RWPE2 (cell line): Measurements from ENCODE around the gene UXS1.
A peak's percentile ranks its signal among the peaks of the same experiment; 100 is the strongest.

Experiments used
- ATAC-seq: fragments of 200-7000 bp; cut with Tn5 transposase; 3 replicates; pipeline ENCODE4 v1.9.1; 2021; ENCODE audit warnings: low read depth
- DNase-seq: peaks from one replicate; pipeline ENCODE4 v3.0.0-alpha.2; 2020; ENCODE audit warnings: low spot score
- H3K27ac ChIP-seq: fragments of 450-650 bp; 2 replicates; pipeline ENCODE4 v1.5.1; 2017; ENCODE audit warnings: mild to moderate bottlenecking; ENCODE audit not compliant: poor library complexity, severe bottlenecking
- H3K27me3 ChIP-seq: fragments of 250-450 bp; sonication (Bioruptor Pico); 2 replicates; pipeline ENCODE4 v1.5.1; 2021; ENCODE audit warnings: mild to moderate bottlenecking, moderate library complexity; ENCODE audit not compliant: insufficient read depth, poor library complexity, severe bottlenecking
- H3K36me3 ChIP-seq: fragments of 250-450 bp; sonication (Bioruptor Pico); 2 replicates; pipeline ENCODE4 v1.5.1; 2020; ENCODE audit warnings: low read depth, mild to moderate bottlenecking, moderate library complexity
- H3K4me1 ChIP-seq: fragments of 250-450 bp; sonication (Bioruptor Pico); 2 replicates; pipeline ENCODE4 v1.5.1; 2021; ENCODE audit warnings: mild to moderate bottlenecking, moderate library complexity; ENCODE audit not compliant: insufficient read depth, poor library complexity, severe bottlenecking
- H3K4me3 ChIP-seq: fragments of 250-450 bp; sonication (Bioruptor Pico); 2 replicates; pipeline ENCODE4 v1.5.1; 2021; ENCODE audit warnings: mild to moderate bottlenecking, moderate library complexity; ENCODE audit not compliant: severe bottlenecking
- H3K9me3 ChIP-seq: fragments of 250-450 bp; sonication (Bioruptor Pico); 2 replicates; pipeline ENCODE4 v1.5.1; 2021; ENCODE audit warnings: mild to moderate bottlenecking, moderate library complexity; ENCODE audit not compliant: severe bottlenecking
- TF ChIP-seq, protein P1 (sequence below): fragments of 450-650 bp; IDR thresholded peaks from one replicate; pipeline ENCODE4 v1.5.1; 2017; ENCODE audit warnings: mild to moderate bottlenecking, moderate library complexity; ENCODE audit not compliant: poor library complexity, severe bottlenecking

Gene UXS1

GRCh38 chr2:106119074-106119473 lies 75.0 kb downstream of the UXS1 start:
- peaks cover 9% of the 10 kb centered on the region for H3K36me3 ChIP-seq
- no peak overlapping the region for H3K27ac ChIP-seq
- H3K27me3 ChIP-seq = no peaks in the 10 kb centered on the region
- H3K4me1 ChIP-seq = no peaks in the 10 kb centered on the region
- no peaks in the 10 kb centered on the region for H3K9me3 ChIP-seq
- DNase-seq = no peak
- TF ChIP-seq, protein P1, sequence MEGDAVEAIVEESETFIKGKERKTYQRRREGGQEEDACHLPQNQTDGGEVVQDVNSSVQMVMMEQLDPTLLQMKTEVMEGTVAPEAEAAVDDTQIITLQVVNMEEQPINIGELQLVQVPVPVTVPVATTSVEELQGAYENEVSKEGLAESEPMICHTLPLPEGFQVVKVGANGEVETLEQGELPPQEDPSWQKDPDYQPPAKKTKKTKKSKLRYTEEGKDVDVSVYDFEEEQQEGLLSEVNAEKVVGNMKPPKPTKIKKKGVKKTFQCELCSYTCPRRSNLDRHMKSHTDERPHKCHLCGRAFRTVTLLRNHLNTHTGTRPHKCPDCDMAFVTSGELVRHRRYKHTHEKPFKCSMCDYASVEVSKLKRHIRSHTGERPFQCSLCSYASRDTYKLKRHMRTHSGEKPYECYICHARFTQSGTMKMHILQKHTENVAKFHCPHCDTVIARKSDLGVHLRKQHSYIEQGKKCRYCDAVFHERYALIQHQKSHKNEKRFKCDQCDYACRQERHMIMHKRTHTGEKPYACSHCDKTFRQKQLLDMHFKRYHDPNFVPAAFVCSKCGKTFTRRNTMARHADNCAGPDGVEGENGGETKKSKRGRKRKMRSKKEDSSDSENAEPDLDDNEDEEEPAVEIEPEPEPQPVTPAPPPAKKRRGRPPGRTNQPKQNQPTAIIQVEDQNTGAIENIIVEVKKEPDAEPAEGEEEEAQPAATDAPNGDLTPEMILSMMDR = no peak
- no peak for ATAC-seq
- H3K4me3 ChIP-seq = no peak overlapping the region

GRCh38 chr2:106117882-106118684 lies 76.0 kb downstream of the UXS1 start:
- H3K4me1 ChIP-seq = no peaks in the 10 kb centered on the region
- no peak overlapping the region for H3K4me3 ChIP-seq
- H3K9me3 ChIP-seq = no peaks in the 10 kb centered on the region
- DNase-seq = no peak
- no peak overlapping the region for H3K27ac ChIP-seq
- TF ChIP-seq, protein P1 = no peak
- peak; percentile 79 for ATAC-seq
- no peaks in the 10 kb centered on the region for H3K27me3 ChIP-seq
- peaks cover 9% of the 10 kb centered on the region for H3K36me3 ChIP-seq

DNA sequence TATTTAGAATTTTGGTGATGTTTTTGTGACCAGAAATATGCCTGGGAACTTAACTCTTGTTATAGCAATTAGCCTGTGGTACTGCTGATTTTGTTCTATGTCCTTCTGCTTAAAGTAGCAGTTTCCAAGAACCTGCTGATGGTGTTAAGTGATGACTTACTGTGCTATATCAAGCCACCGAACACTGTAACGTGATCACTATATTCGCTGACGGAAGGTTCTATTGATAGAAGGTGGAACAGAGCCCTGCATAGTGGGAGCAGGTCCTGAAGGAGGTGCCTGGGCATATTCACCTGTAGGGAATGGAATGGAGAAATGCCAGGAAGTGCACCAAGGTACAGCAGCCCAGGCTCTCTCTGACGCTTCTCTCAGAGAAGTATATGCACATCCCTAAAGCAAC lies 76.8 kb downstream of the UXS1 start:
- Histone ChIP-seq H3K36me3 (peaks cover 14% of the 10 kb centered on the region), H3K27me3 (no peaks in the 10 kb centered on the region), H3K4me3 (no peak overlapping the region), H3K4me1 (no peaks in the 10 kb centered on the region), H3K9me3 (no peaks in the 10 kb centered on the region), H3K27ac (no peak overlapping the region)
- TF ChIP-seq, protein P1 = no peak
- no peak for ATAC-seq
- DNase-seq = no peak

DNA sequence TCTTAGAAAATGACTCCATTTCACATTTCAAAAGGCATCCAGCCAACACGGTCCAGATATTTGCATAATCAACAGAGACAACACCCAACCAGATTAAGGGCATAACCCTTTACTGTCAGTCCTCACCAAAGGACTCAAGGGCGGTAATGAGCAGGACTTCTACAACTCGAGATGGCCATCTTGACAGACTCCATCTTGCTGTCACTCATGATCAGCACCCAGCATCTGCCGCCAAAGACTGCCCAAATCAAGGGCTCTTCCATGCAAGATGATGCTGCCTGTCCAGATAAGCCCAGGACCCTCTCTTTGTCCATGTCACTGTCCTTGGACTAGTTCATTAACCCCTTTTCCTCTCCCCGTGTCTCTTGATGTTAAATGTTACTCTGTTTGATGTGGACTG lies 77.9 kb downstream of the UXS1 start:
- no peaks in the 10 kb centered on the region for H3K4me1 ChIP-seq
- no peaks in the 10 kb centered on the region for H3K27me3 ChIP-seq
- no peak overlapping the region for H3K27ac ChIP-seq
- no peak for ATAC-seq
- peaks cover 14% of the 10 kb centered on the region for H3K36me3 ChIP-seq
- TF ChIP-seq, protein P1 = no peak
- H3K4me3 ChIP-seq = no peak overlapping the region
- H3K9me3 ChIP-seq = no peaks in the 10 kb centered on the region
- DNase-seq = no peak

DNA sequence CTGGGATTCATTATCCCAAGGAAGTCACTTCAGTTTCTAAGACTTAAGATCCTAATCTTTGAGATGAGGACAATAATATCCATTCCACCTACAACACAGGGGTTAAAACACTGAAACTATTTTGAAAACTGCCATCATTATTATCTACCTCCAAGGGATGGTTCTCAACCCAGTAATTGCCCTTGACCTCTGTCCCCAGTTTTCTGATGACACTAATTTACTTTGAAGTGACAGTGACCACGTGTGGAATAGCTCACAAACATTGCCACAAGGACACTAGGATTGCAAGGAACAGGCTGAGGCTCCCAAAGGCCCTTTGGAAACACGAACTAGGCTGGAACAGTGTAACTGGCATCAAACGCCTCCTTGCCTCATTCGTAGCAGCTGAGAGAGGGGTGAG lies 78.4 kb downstream of the UXS1 start:
- Histone ChIP-seq H3K4me3 (no peak overlapping the region), H3K27me3 (no peaks in the 10 kb centered on the region), H3K27ac (no peak overlapping the region), H3K4me1 (no peaks in the 10 kb centered on the region), H3K36me3 (peaks cover 12% of the 10 kb centered on the region), H3K9me3 (no peaks in the 10 kb centered on the region)
- ATAC-seq (no peak), DNase-seq (no peak)
- TF ChIP-seq, protein P1 = no peak
